A549 (cell line): ENCODE results near the gene FLNB.

ENCODE experiments used
- CBX2 ChIP-seq: fragments of 200-600 bp; sonication (generic); IDR thresholded peaks from 2 replicates; pipeline ENCODE4 v1.6.1; 2016; ENCODE audit warnings: low read depth, mild to moderate bottlenecking, borderline replicate concordance
- ESRRA ChIP-seq: fragments of 150-350 bp; IDR thresholded peaks from 2 replicates; pipeline ENCODE4 v1.6.1; 2014; ENCODE audit warnings: mild to moderate bottlenecking, low read length, borderline replicate concordance
- FOSL2 ChIP-seq, 2 experiments: fragments of 450-650 bp in 1 of 2; fragments of >200 bp in 1 of 2; sonication (Bioruptor Twin) in 1 of 2; formaldehyde crosslinking; IDR thresholded peaks; 2 replicates each; pipeline versions ENCODE4 v1.5.0 to v1.6.1; 2016 to 2020; ENCODE audit warnings: mild to moderate bottlenecking in 1 of 2, moderate library complexity in 1 of 2
- JUN ChIP-seq, 2 experiments: fragments of >200 bp; sonication (Bioruptor Twin); formaldehyde crosslinking; IDR thresholded peaks; 2 replicates in 1 of 2; 3 replicates in 1 of 2; pipeline ENCODE4 v1.6.1; 2016 to 2017
- POLR2A ChIP-seq: IDR thresholded peaks from 2 replicates; pipeline ENCODE4 v1.6.1; 2012; ENCODE audit warnings: mild to moderate bottlenecking, low read length
- POLR2AphosphoS2 ChIP-seq: conservative IDR thresholded peaks from 2 replicates; pipeline ENCODE4 v1.6.1; 2012; ENCODE audit warnings: low read length, improper control_type of control experiment, inconsistent platforms
- TP53 ChIP-seq: fragments of 250-450 bp; sonication (Bioruptor Pico); IDR thresholded peaks from 2 replicates; pipeline ENCODE4 v1.5.0; 2021; ENCODE audit warnings: mild to moderate bottlenecking, moderate library complexity
- TF ChIP-seq, protein P1 (sequence below): fragments of >200 bp; sonication (Bioruptor Twin); formaldehyde crosslinking; IDR thresholded peaks from 3 replicates; pipeline ENCODE4 v1.5.1; 2016
- TF ChIP-seq, protein P2 (sequence below): IDR thresholded peaks from 2 replicates; pipeline ENCODE4 v1.6.1; 2012
- TF ChIP-seq, protein P3 (sequence below): fragments of 200-600 bp; sonication (generic); IDR thresholded peaks from 2 replicates; pipeline ENCODE4 v1.6.1; 2016; ENCODE audit warnings: antibody characterized with exemption, mild to moderate bottlenecking, moderate library complexity
- TF ChIP-seq, protein P4 (sequence below): fragments of 250-450 bp; sonication (Bioruptor Pico); IDR thresholded peaks from 2 replicates; pipeline ENCODE4 v1.5.0; 2021; ENCODE audit warnings: mild to moderate bottlenecking, moderate library complexity, borderline replicate concordance

DNA sequence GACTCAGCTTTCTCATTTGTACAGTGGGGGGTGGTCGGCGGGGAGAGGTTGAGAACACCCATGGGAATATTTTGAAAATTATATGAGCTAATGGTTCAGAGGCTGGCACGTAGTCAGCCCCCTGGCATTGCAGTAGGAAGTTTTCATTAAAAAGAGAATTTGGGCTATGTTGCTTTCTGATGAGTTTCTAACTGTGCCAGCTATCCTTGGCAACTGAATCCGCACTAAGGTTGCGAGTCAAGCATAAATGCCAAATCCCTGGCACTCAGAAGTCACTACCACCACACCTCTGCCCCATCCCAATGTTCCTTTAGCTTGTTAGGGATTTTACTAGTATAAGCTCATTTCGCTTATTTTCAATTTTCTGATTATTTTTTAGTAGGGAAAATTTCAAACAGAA, 111.0 kb downstream of the FLNB start:
- TF ChIP-seq JUN (IDR thresholded peaks at IDR 0.05) (no peak), POLR2AphosphoS2 (no peak), CBX2 (no peak), TP53 (CRISPR knock-in tag) (no peak), POLR2A (no peak), ESRRA (no peak), FOSL2 (IDR thresholded peaks at IDR 0.05) (no peak), FOSL2 (CRISPR knock-in tag; IDR thresholded peaks at IDR 0.05) (no peak)
- TF ChIP-seq, protein P1, sequence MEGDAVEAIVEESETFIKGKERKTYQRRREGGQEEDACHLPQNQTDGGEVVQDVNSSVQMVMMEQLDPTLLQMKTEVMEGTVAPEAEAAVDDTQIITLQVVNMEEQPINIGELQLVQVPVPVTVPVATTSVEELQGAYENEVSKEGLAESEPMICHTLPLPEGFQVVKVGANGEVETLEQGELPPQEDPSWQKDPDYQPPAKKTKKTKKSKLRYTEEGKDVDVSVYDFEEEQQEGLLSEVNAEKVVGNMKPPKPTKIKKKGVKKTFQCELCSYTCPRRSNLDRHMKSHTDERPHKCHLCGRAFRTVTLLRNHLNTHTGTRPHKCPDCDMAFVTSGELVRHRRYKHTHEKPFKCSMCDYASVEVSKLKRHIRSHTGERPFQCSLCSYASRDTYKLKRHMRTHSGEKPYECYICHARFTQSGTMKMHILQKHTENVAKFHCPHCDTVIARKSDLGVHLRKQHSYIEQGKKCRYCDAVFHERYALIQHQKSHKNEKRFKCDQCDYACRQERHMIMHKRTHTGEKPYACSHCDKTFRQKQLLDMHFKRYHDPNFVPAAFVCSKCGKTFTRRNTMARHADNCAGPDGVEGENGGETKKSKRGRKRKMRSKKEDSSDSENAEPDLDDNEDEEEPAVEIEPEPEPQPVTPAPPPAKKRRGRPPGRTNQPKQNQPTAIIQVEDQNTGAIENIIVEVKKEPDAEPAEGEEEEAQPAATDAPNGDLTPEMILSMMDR: no peak
- TF ChIP-seq, protein P2, sequence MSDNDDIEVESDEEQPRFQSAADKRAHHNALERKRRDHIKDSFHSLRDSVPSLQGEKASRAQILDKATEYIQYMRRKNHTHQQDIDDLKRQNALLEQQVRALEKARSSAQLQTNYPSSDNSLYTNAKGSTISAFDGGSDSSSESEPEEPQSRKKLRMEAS: no peak
- TF ChIP-seq, protein P3, sequence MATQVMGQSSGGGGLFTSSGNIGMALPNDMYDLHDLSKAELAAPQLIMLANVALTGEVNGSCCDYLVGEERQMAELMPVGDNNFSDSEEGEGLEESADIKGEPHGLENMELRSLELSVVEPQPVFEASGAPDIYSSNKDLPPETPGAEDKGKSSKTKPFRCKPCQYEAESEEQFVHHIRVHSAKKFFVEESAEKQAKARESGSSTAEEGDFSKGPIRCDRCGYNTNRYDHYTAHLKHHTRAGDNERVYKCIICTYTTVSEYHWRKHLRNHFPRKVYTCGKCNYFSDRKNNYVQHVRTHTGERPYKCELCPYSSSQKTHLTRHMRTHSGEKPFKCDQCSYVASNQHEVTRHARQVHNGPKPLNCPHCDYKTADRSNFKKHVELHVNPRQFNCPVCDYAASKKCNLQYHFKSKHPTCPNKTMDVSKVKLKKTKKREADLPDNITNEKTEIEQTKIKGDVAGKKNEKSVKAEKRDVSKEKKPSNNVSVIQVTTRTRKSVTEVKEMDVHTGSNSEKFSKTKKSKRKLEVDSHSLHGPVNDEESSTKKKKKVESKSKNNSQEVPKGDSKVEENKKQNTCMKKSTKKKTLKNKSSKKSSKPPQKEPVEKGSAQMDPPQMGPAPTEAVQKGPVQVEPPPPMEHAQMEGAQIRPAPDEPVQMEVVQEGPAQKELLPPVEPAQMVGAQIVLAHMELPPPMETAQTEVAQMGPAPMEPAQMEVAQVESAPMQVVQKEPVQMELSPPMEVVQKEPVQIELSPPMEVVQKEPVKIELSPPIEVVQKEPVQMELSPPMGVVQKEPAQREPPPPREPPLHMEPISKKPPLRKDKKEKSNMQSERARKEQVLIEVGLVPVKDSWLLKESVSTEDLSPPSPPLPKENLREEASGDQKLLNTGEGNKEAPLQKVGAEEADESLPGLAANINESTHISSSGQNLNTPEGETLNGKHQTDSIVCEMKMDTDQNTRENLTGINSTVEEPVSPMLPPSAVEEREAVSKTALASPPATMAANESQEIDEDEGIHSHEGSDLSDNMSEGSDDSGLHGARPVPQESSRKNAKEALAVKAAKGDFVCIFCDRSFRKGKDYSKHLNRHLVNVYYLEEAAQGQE: no peak
- TF ChIP-seq, protein P4, sequence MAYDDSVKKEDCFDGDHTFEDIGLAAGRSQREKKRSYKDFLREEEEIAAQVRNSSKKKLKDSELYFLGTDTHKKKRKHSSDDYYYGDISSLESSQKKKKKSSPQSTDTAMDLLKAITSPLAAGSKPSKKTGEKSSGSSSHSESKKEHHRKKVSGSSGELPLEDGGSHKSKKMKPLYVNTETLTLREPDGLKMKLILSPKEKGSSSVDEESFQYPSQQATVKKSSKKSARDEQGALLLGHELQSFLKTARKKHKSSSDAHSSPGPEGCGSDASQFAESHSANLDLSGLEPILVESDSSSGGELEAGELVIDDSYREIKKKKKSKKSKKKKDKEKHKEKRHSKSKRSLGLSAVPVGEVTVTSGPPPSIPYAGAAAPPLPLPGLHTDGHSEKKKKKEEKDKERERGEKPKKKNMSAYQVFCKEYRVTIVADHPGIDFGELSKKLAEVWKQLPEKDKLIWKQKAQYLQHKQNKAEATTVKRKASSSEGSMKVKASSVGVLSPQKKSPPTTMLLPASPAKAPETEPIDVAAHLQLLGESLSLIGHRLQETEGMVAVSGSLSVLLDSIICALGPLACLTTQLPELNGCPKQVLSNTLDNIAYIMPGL (CRISPR knock-in tag): no peak
